Measurements from ENCODE around the gene CDC25B.

CDC25B gene

GRCh38 chr20:3795511-3796468 lies at the start of gene CDC25B:
TSS of gene CDC25B (plus strand) at chr20:3796310. CDS start at chr20:3796532, 222 bp downstream.
- peak; percentile 93 for DNase-seq (ENCODE audit: low spot score)

GRCh38 chr20:3747471-3747870 lies 48.6 kb upstream of the CDC25B start:
- DNase-seq (ENCODE audit: low spot score), result no peak

- DNase-seq (ENCODE audit: low spot score), result no peak
Observed at GRCh38 chr20:3748073-3748472, 48.0 kb upstream of the CDC25B start.

- no peak for DNase-seq (ENCODE audit: low spot score)
Observed at GRCh38 chr20:3749087-3749688, 46.9 kb upstream of the CDC25B start.

GRCh38 chr20:3749689-3750531 lies 46.2 kb upstream of the CDC25B start:
- peak; percentile 76 for DNase-seq (ENCODE audit: low spot score)

- no peak for DNase-seq (ENCODE audit: low spot score)
Observed at GRCh38 chr20:3751305-3751674, 44.8 kb upstream of the CDC25B start.

GRCh38 chr20:3751675-3752385 lies 44.3 kb upstream of the CDC25B start:
- no peak for DNase-seq (ENCODE audit: low spot score)

GRCh38 chr20:3752386-3752759 lies 43.7 kb upstream of the CDC25B start:
- no peak for DNase-seq (ENCODE audit: low spot score)

- peak; percentile 88 for DNase-seq (ENCODE audit: low spot score)
Observed at GRCh38 chr20:3753098-3753497, 43.0 kb upstream of the CDC25B start.

GRCh38 chr20:3753501-3754275 lies 42.4 kb upstream of the CDC25B start:
- no peak for DNase-seq (ENCODE audit: low spot score)

GRCh38 chr20:3754276-3754630 lies 41.9 kb upstream of the CDC25B start:
- no peak for DNase-seq (ENCODE audit: low spot score)

GRCh38 chr20:3755269-3755668 lies 40.8 kb upstream of the CDC25B start:
- no peak for DNase-seq (ENCODE audit: low spot score)

- no peak for DNase-seq (ENCODE audit: low spot score)
Observed at GRCh38 chr20:3755814-3756480, 40.2 kb upstream of the CDC25B start.

GRCh38 chr20:3757268-3757667 lies 38.8 kb upstream of the CDC25B start:
- no peak for DNase-seq (ENCODE audit: low spot score)

- no peak for DNase-seq (ENCODE audit: low spot score)
Observed at GRCh38 chr20:3758566-3758965, 37.5 kb upstream of the CDC25B start.

GRCh38 chr20:3759316-3759823 lies 36.7 kb upstream of the CDC25B start:
- DNase-seq (ENCODE audit: low spot score), result no peak

- no peak for DNase-seq (ENCODE audit: low spot score)
Observed at GRCh38 chr20:3759884-3760283, 36.2 kb upstream of the CDC25B start.

- no peak for DNase-seq (ENCODE audit: low spot score)
Observed at GRCh38 chr20:3760655-3761348, 35.3 kb upstream of the CDC25B start.

- DNase-seq (ENCODE audit: low spot score), result no peak
Observed at GRCh38 chr20:3763671-3764601, 32.2 kb upstream of the CDC25B start.
